Measurements from ENCODE around the gene RING1. TPM values are rescaled to one million over a fixed set of nuclear protein-coding genes. Genes with fewer than 3 reads are reported as not detected.

RING1 gene
- total RNA-seq, 1 experiment from 2014 or later = 45.9 TPM

DNA sequence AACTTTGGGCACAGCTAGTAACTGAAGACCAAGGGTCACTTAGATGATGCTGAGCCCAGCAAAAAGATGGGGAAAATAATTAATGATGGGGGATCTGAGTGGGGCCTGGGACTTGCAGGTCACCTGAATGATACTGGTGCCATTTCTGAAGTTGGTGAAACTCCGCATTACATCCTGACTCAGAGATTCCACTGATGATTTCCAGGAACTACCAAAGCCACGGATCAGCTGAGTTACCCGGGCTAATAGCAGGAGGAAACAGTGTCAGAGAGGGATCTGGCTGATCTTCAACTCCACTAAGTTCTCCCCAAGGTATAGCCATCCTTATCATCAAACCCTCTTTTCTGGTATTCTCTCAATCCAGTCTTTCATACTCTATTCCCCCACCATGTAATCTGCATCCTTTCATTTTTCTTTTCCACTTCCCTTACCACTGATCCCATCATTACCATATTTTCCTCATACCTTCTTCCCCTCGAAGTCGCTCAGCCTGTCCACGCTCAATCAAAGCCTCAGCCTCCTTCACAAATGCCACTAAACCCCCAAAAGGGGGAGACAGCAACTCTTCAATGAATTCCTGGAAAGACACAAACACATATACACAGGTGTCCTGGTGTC, 43.2 kb downstream of the RING1 start:
- TF ChIP-seq ATF3 (IDR thresholded peaks at IDR 0.05) (no peak), ZBTB33 (IDR thresholded peaks at IDR 0.05; ENCODE audit: extremely low read depth, insufficient replicate concordance, low read length) (no peak), ZFX (IDR thresholded peaks at IDR 0.05) (no peak), RAD21 (IDR thresholded peaks at IDR 0.05; ENCODE audit: low read depth) (peak; percentile 16; the same call in 1 of the 2 replicates), EGR1 (IDR thresholded peaks at IDR 0.05; ENCODE audit: low read depth) (no peak)
- H3K27ac ChIP-seq (ENCODE audit: low read depth, low read length) = no peak overlapping the region
- ChIA-PET CTCF (no interaction called here), RAD21 (ENCODE audit: low non-redundant PET in 1 of 2, low total read pairs in 2 of 2, uncharacterized antibody in 2 of 2, unreplicated experiment in 2 of 2) (no interaction called here), POLR2A (interaction anchor here (3.7 to 4.0 kb wide), 2 partner anchors 10 to 20 kb away, joined by 19 to 24 read pairs; partner anchors contain the start of genes RPS18 and VPS52)
- intact Hi-C loops (cut with micrococcal nuclease) = no loop called here
- H4K20me1 ChIP-seq (ENCODE audit: insufficient read depth) = no peaks in the 10 kb centered on the region
- no peaks in the 10 kb centered on the region for H3K9me3 ChIP-seq (ENCODE audit: control insufficient read depth in 1 of 2, insufficient read depth in 1 of 2, low read depth in 1 of 2, low read length in 2 of 2)
- H3K9ac ChIP-seq (ENCODE audit: low read length) = no peak overlapping the region
- peaks cover 24 to 53% of the 10 kb centered on the region in 2 experiments for H3K4me1 ChIP-seq (ENCODE audit: control insufficient read depth in 1 of 2, insufficient read depth in 2 of 2, low read length in 2 of 2)
- DNase-seq (ENCODE audit: low read depth, low spot score) (no peak), ATAC-seq (no peak)
- H3K79me2 ChIP-seq (ENCODE audit: insufficient read depth, low read length) = no peaks in the 10 kb centered on the region
- H3K27me3 ChIP-seq (ENCODE audit: insufficient read depth, low read length) = no peaks in the 10 kb centered on the region
- no peak overlapping the region for H2AFZ ChIP-seq (ENCODE audit: low read depth, low read length, poor library complexity, severe bottlenecking)
- H3K4me2 ChIP-seq (ENCODE audit: low read length) = no peak overlapping the region
- no peak overlapping the region for H3K4me3 ChIP-seq (replicated peaks in 1 of 2; ENCODE audit: low read depth in 1 of 2, low read length in 2 of 2)
- H3K9me2 ChIP-seq (ENCODE audit: insufficient read depth) = no peaks in the 10 kb centered on the region
- no TSS peak for BruUV-seq (replicated peaks)
- H3K36me3 ChIP-seq (ENCODE audit: control insufficient read depth in 1 of 2, insufficient read depth in 2 of 2, low read length in 2 of 2) = no peaks in the 10 kb centered on the region

DNA sequence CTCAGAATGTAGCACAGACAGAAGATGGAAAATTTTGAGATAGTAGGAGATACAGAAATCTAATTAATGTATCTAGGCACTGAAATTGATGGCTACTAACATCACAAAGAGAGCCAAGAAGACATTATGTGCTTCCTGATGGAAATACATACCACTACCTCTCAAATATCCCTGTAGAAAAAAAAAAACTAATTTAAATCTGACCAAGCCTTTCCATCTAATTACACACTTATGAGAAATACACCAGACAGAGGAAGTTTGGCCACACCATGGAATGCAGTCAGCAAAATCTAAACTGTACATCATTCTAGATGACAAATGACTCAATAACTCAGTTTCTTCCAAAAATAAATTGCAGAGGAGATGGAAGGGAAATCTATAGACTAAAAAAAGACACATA, 44.5 kb downstream of the RING1 start:
- CTCF ChIA-PET = no interaction called here
- intact Hi-C loops (cut with micrococcal nuclease) = no loop called here

More for the DNA sequence above, 44.5 kb downstream of the RING1 start:
- no peak overlapping the region for H3K4me2 ChIP-seq (ENCODE audit: low read length)
- no peaks in the 10 kb centered on the region for H3K9me3 ChIP-seq (ENCODE audit: control insufficient read depth in 1 of 2, insufficient read depth in 1 of 2, low read depth in 1 of 2, low read length in 2 of 2)
- H3K79me2 ChIP-seq (ENCODE audit: insufficient read depth, low read length) = no peaks in the 10 kb centered on the region
- H3K36me3 ChIP-seq (ENCODE audit: control insufficient read depth in 1 of 2, insufficient read depth in 2 of 2, low read length in 2 of 2) = no peaks in the 10 kb centered on the region
- no peaks in the 10 kb centered on the region for H4K20me1 ChIP-seq (ENCODE audit: insufficient read depth)
- DNase-seq (ENCODE audit: low read depth, low spot score) (no peak), ATAC-seq (no peak)
- H3K27ac ChIP-seq (ENCODE audit: low read depth, low read length) = no peak overlapping the region
- H3K27me3 ChIP-seq (ENCODE audit: insufficient read depth, low read length) = no peaks in the 10 kb centered on the region
- H3K4me1 ChIP-seq (ENCODE audit: control insufficient read depth in 1 of 2, insufficient read depth in 2 of 2, low read length in 2 of 2) = peaks cover 30 to 53% of the 10 kb centered on the region in 2 experiments
- H3K9me2 ChIP-seq (ENCODE audit: insufficient read depth) = no peaks in the 10 kb centered on the region
- ChIA-PET RAD21 (ENCODE audit: low non-redundant PET in 1 of 2, low total read pairs in 2 of 2, uncharacterized antibody in 2 of 2, unreplicated experiment in 2 of 2) (no interaction called here), POLR2A (no interaction called here)
- no peak overlapping the region for H2AFZ ChIP-seq (ENCODE audit: low read depth, low read length, poor library complexity, severe bottlenecking)
- BruUV-seq (replicated peaks) = no TSS peak
- TF ChIP-seq POLR2A (IDR thresholded peaks at IDR 0.05; ENCODE audit: borderline replicate concordance, extremely low read depth, insufficient read depth, insufficient read length) = no peak
- no peak for TF ChIP-seq CBX3 (IDR thresholded peaks at IDR 0.05; ENCODE audit: low read depth)
- H3K9ac ChIP-seq (ENCODE audit: low read length) = no peak overlapping the region
- H3K4me3 ChIP-seq (replicated peaks in 1 of 2; ENCODE audit: low read depth in 1 of 2, low read length in 2 of 2) = no peak overlapping the region

Data from HCT116 (cell line).